HG03378 (cell line): ENCODE measurements around the gene OSBPL10.
"Not testable (repeated sequence)": the region's sequence is repeated elsewhere in the genome, so short reads cannot be mapped to it uniquely, and the experiment has no call there.

Experiments used
- ATAC-seq: cut with Tn5 transposase; IDR thresholded peaks from one replicate; pipeline ENCODE4 v1.9.1; 2021; ENCODE audit warnings: mild to moderate bottlenecking, moderate library complexity; ENCODE audit not compliant: unreplicated experiment

OSBPL10 gene

GRCh38 chr3:31892916-31893573 is 88.0 kb downstream of the OSBPL10 start:
- no peak for ATAC-seq

- no peak for ATAC-seq
Measured at GRCh38 chr3:31892500-31892899, 88.6 kb downstream of the OSBPL10 start.

GRCh38 chr3:31891876-31892455 is 89.1 kb downstream of the OSBPL10 start:
- ATAC-seq = no peak

GRCh38 chr3:31890742-31891469 is 90.2 kb downstream of the OSBPL10 start:
- ATAC-seq = no peak

- no peak for ATAC-seq
Measured at GRCh38 chr3:31890007-31890406, 91.1 kb downstream of the OSBPL10 start.

DNA sequence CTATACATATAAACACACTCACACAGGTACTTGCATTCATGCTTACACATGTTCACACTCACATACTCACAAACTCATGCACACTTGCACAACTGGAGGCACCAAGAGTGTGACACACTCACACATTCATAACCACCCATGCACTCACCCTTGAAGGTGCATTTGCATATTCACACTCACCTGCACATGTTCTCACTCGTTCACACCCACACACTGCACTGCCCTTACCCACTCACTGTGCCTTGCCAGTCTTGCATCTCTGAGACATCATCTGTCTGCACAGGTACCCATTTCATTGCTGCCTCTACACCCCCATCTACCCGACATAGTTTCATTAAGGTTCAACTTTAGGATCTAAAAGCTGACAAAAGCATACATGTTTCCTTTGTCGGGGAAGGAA is 95.8 kb downstream of the OSBPL10 start:
- ATAC-seq = no peak

DNA sequence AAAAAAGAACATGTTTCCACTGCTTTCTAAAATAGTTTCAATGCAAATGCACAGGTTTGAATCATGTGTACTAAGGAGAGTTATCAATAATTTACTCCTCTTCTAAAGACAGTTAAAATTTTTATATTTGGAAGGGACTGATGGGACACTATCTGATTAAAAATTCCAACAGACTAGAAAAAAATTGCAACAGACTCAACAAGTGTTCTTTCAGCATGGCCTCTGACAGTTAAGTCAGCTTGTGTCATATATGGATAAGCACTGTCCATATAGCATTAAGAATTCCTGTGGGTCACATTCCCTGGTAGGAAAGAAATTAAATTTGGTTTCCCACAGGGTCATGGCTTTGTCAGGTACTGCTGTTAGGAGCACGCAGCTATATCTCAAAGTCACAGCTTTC is 96.8 kb downstream of the OSBPL10 start:
- ATAC-seq = no peak

GRCh38 chr3:31882895-31883294 is 98.2 kb downstream of the OSBPL10 start:
- no peak for ATAC-seq

DNA sequence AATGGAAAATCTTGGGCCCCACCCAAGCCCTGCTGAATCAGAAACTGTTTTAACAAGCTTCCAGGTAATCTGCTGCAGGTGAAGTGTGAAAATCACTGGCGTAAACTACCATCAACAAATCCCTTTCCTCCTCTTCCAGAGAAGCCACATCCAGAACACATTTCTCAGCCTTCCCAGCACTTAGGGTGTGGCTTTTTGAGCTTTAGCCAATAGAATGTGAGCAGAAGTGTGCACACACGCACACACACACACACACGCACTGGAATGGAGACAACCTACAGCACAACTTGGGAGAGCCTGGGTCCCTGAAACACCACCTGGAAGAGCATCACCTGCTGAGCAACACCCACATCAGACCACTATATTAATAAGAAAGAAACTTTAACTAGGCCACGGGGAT is 98.6 kb downstream of the OSBPL10 start:
- ATAC-seq = no peak

DNA sequence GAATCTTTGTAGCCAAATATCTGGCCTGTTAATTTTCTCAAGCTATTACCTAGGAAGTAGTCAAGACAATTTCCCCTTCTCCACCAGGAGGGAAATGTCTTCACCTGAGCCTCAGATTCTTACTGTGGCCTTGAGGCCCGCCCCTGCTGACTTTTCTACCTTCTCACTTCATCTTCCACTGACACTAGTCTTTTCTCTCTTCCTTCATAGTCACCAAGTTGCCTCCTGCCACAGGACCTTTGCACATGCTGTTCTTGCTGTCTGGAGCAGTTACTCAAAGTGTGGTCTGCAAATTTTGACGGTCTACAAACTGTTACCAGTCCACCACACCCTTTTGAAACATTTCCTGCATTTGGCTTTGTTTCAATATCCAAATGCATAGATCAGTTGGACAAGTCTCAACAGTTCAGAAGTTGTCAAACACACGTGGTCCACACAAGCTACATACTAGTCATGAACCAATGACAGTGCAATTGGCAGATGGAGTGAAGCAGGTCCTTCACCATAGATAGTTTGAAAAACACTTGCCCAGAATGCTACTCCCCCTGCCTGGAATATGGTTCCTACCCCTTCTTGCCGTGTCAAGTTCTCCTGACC is 100.5 kb downstream of the OSBPL10 start:
- no peak for ATAC-seq

- no peak for ATAC-seq
Measured at GRCh38 chr3:31880020-31880419, 101.0 kb downstream of the OSBPL10 start.

- no peak for ATAC-seq
Measured at GRCh38 chr3:31879365-31879764, 101.7 kb downstream of the OSBPL10 start.

DNA sequence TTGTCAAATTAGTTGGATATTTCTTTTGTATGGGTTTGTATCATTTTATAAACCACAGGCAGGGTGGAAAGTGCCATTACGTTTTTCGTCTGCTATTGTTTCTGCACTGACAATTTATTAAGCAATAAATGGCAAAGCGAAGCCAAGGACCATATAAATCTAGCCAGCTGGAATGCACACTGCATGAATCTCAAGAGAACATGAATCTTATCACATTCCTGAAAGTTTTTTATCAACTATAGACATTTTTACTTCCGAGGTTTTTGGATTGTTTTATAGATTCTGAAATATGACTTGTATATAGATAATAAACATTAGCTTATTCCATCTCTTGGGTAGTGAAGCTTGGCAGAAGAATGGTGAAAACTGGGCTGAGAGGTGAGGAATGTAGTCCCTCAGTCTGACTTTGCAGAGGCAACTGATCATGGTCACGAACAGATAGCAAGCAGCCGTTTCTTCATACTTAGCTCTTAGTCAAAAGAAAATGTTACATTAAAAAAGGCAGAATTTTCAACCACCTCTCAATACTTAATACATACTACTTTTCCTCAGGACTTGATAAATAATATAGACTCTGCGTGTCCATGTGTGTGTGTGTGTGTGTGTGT is 102.7 kb downstream of the OSBPL10 start:
- no peak for ATAC-seq

DNA sequence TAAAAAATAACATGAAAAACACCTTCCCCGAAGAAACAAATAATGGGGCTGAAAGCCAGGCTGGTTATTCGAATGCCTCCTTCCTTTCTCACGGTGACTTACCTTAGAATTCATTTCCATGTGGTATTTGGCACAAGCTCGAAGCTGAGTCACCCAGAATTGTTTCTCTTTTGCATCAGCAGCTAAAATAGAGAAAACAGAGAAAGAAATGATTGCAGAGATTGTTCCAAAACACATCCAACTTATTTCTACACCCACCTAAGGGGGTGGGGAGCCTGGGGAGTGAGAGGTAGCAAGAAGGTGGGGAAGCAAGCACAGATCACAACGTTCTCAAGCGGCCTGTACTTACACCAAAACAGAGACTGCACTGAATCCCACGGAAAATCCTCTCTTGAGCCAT is 104.7 kb downstream of the OSBPL10 start:
- ATAC-seq = no peak

DNA sequence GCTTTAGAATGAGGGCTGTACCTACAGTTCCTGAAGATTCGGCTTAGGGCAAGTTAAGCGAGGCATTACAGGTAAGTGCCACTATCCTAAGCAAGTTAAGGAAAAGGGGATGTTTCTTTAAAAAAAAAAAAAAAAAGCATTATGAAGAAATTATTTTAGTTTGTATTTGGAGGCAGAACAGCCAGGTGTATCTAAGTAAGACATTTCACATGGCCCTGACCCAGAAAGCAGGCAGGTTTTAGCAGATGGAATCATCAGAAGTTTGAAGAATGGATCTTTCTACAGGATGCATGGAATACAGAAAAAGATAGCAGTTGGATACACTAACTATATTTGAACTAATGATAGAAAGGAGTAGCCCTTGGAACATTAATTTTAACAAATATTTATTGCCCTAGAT is 105.6 kb downstream of the OSBPL10 start:
- ATAC-seq = no peak

DNA sequence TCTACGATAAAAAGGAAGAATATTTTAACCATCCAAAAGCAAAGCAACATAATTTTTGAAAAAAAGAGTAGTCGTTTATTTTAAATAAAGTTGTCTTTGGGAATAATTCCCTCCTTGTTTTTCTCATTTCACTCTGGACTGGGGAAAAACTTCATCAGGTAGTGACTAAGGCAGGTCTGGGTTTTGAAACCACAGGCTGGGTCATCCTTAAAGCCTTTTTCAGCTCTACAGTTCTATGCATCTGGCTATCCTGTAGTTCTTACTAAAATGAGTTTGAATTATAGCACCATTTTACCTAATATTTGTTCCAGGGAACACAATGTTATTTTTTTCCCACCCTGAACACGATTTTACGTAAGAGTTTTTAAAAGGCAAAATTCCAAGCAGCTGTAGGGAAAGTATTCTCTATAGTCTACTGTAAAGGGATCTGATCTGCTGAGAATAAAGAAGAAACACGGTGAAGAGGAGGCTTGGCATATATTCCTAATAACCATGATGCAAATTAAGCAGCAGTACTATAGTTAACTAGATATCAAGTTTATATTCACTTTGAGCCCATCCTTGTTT is 107.7 kb downstream of the OSBPL10 start:
- no peak for ATAC-seq

DNA sequence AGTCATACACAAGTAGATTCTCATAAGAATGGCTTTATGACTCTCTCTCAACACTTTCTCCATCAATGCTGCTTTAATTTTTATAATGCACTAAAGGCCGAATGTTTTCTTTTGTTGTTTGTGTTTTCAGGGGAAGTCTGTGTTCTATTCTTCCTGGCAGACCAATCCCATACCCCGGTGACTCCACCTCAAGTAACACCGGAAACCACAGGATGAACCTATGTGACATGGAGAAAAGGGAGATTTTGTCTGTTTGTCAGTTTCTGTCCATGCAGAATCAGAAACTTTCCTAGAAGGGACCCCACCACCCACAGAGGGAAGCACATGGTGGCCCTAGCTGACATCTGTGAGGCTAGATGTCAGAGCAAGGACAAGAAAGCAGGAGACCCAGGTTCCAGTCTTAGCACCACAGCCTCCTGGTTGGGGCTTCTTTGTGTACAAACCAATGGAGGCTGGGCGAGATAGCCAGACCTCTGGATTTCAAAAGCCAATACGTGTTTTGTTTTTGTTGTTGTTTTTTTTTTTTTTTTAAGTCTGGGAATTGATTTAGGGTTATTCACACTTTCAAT is 109.0 kb downstream of the OSBPL10 start:
- no peak for ATAC-seq

DNA sequence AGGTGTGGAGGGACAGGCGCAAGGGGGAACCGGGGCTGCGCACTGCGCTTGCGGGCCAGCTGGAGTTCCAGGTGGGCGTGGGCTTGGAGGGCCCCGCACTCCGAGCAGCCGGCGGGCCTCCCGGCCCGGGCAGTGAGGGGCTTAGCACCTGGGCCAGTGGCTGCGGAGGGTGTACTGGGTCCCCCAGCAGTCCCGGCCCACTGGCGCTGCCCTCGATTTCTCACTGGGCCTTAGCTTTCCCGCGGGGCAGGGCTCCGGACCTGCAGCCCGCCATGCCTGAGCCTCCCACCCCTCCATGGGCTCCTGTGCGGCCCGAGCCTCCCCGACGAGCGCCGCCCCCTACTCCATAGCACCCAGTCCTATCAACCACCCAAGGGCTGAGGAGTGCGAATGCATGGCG is 111.0 kb downstream of the OSBPL10 start:
- ATAC-seq = not testable (repeated sequence)

DNA sequence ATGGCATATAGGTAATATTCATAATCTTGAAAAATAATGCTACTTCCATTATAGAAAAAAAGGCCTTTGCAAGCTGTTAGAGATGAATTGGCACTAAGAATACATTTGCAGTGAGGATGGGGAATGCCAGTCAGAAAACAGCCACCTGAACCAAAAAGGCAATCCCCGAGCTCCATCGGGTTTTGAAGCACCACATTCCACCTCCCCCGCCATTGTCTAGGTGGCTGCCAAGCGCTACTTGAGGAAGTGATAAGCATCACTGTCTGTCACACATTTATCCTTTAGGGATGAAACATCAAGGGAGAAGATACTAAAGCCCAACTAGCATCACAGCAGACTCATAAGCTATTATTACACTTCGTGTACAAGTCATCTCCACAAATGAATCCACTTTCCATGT is 112.8 kb downstream of the OSBPL10 start:
- ATAC-seq = no peak

- ATAC-seq = no peak
Measured at GRCh38 chr3:31862666-31863279, 118.3 kb downstream of the OSBPL10 start.
